COLO668 (cell line): ENCODE data around the gene QSOX1.

Experiments
- DNase-seq: peaks from one replicate; lab custom pipeline; 2025; ENCODE audit not compliant: unreplicated experiment; lab: John Stamatoyannopoulos, UW

The QSOX1 gene

DNA sequence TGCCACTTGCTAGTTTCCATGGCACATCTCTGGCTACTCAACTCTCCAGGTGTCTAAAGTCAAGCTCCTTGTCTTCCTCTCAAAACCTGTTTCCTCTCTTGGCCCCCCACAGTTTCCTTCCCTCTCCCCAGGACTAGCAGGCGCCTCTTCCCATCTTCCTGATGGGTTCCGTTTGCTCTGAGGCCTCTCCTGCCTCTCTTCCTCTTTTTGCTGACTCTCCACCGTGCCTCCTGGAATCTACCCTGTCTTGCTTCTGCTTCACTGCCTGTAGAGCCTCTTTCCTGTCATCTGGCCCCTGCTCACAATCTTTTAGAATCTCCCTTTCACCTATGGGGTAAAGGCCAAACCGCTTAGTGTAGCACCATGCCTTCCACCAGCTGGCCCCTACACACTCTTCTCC is 53.6 kb downstream of the QSOX1 start:
- no peak for DNase-seq

DNA sequence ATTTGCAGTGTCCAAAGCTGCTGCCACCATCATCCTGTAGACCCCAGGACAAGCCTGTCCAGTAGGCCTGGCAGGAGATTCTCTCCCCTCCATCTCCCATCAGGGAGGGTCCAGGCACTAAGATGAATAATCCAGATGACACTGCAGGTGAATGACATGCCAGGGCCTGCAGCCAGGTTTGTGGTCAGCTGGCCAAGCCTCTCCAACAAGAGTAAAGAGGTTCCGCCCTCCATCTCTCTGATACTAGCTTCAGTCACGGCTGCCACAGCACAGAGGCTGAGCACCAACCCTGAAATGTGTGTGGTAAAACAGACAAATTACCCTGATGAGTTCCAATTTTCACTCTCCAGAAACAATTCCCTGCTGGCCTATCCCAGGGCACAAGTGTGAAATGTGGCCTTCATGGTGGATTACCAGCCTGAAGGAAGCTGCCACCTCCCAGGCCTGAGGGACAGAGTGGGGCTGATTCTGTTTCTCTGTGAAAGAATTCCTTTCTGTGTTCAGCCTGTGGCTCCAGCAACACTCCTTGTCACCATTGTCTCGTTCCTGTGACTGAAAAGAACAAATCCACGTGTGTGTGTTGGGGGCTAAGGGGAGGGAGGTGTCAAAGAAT is 55.4 kb downstream of the QSOX1 start:
- no peak for DNase-seq

DNA sequence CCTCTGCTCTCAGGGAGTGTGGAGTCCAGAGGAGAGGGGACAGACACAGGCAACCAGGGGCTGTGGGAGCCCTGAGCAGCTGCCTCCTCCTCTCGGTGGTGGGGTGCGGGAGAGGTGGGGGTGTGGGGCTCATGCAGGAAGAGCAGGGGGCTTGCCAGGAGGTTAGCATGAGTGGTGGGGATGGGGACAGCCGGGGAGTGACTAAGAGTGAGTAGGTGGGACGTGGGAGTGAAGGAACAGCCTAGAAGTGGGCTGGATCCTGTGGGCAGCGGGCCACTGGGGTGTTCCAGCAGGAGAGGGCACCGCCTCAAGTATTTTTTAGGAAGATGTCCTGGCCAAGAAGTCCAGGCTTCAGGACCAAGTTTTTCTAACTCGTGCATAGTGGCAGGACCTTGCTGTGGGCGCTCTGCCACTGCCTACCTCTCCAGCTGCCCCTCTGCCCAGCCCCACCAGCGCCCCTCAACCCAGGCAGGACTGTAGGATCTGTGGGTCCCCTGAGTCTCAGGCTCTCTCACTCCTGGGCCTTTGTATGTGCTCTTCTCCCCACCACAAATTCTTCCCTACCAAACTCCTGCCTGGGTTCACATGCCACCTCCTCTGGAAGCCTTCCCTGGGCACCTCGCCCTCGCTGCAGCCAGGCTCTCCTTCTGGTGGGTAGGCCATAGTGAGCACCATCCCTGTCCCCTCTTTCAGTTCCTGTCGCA is 56.6 kb downstream of the QSOX1 start:
- no peak for DNase-seq

DNA sequence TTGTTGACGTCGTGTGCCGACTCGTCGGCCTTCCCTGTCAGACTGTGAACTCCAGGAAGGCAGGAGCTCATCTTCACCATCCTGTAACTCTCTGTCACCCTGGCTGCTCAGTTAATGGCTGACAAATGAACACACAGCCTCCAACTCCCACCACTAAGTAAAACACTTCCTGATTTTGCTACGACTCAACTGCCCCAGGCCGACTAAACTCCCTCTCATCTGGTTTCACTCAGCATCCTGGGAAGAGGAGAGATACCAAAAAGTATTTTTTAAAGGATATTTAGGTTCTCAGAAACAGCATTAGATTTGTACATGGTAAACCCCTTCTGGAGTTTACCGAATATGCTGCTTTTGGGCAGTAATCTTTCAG is 57.2 kb downstream of the QSOX1 start:
- no peak for DNase-seq

DNA sequence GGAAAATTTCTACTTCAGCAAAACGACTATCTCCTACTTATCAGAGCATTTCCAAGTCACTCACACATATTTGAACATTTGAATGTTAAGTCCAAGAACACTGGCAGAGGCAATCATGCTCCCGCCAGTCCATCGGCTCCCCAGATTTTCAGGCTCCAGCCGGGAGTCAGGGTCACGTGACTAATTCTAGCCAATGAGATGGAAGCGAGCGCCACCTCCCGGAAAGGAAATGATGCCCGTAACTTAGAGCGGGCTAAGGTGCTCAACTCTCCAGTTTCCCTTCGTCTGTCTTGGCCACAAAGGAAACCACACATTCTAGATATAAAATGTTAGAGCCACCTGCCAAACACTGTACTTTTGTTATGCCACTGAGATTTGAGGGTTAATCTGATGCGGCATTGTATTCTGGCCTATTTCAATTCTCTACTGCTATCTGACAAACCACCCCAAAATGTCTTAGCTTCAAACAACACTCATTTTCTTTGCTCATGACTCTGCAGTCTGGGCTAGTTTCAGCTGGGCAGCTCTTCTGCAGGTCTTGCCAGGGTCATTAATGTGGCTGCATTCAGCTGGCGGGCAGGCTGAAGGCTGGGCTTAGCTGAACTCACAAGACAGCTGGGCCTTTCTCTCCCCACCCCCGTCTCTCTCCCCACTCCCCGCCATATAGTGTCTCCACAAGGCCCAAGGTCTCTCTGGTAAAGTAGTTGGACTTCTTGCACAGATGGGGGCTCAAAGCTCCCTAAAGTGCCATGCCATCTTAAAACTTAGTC is 58.9 kb downstream of the QSOX1 start:
- DNase-seq, result no peak

DNA sequence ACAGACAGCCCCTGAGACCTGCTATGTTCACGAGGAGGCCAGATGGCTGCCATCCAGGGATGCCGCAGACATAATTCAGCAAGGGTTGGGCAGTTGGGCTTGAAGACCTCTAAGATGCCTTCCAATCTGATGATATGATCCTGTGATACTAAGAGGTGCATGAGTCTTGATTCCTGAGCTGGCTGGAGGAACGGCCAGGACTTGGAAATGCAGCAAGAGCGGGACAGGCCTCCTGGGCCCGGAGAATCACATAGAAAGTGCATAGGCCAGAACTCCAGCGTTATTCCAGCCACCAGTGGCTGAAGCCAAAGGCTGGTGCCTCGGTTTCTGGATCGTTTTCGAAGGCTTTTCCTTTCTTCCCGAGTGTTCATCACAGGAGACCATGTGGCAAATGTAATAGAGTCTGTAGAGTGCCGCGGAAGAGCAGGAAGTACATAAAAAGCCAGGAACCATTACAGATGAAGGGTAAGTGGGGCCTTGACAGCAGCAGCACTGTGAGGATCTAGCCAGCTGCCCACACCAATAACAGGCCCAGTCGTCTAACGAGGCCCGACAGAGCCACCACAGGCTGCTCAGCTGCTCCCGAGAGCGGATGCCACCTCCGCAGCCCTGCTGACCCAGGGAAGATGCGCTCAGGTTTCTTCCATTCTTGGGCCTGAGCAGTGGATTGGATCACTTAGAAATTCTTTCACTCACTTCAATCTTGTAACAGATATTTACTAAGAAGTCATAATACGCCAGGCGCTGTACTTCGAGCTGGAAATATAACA is 61.4 kb downstream of the QSOX1 start:
- no peak for DNase-seq

DNA sequence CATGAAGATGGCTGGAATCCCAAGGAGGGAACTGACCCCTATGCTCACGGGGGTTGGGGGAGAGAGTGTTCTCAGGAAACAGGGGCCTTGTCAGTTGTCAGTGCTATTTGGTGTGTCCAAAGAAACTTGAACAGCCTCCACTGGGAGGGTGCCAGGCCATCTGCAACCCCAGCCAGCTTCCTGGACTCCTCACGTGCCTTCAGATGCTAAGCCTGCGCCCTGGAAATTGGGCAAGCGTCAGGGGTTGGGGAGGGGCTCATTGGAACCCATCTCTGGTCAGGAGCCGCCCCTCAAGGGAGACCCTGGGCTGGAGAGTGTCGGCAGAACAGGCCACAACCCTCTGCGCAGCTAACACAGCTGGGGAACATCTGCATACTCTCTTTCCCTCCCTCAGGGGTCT is 62.3 kb downstream of the QSOX1 start:
- no peak for DNase-seq

DNA sequence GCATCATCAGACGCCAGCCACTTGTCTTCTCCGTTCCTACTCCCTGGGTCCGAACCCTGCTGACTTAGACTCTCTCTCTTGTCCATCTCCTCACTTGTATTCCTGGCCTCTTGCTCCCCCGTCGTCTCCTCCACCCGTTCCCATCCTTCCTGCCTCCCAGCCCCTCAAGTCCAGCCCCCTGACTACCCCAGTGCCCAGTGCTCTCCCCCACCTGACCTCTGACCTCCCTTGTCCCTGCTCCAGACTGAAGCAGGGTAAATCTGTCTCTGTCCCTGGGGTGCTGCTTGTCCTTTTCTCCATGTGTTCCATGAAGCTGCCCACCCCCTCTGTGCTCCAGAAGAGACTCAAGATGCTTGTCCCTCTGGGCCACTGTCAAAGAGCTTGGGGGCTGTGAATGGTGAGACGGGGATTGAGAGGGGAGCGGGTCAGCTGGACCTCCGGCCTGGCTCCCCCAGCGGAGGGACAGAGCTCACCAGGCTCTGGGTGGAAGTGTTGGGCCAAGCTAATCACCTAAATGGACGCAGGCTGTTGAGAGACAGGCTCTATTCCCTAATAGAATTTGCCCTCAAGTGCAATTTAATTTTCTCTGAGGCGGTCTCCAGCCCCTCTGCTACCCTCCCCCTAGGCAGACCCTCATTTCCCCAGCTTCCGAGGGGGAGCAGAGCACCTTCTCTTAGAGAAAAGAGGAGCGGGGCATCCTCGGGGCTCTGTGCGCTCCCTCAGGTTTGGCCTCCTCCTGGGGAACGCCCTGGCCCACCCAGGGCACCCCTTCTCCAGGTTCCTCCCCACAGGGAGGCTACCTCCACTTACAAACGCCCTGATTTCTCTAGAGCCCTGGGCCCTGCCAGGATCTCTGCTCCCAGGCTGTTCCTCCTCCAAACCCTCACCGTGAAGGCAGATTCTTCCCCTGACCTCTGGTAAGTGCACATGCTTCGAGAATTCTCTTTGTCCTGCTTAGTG is 64.4 kb downstream of the QSOX1 start:
- no peak for DNase-seq

DNA sequence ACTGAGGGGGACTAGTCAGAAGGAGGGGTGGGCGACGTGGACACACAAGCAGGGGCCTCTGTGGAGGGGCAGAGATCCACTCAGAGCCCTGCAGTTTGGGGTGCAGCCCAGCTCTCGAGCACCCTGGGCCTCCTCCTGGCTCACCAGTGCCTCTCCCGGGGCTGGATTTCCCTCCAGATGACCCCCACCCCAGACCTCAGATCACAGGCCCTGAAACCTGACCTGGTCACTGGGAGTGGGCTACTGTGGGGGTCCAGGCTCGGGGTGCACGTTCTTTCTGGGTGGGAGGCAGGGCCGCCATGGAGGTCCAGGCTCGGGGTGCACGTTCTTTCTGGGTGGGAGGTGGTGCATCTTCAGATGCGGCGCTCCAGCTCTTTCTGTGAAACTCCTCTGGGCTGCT is 65.1 kb downstream of the QSOX1 start:
- no peak for DNase-seq

DNA sequence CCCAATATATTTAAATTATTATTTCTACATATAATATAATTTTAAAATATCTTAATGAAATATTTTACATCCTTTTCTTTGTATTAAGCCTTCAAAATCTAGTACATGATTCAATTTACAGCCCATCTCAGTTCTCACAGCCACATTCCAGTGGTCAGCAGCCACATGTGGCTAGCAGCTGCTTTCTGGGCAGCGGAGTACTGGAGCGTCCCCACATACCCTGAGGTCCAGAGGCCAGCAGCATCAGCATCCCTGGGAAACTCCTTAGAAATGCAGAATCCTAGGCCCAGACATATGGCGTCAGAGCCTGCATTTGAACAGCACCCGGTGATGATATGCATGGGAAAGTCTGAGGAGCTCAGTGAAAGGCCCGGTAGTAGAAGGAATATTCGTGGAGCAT is 66.8 kb downstream of the QSOX1 start:
- DNase-seq, result no peak

DNA sequence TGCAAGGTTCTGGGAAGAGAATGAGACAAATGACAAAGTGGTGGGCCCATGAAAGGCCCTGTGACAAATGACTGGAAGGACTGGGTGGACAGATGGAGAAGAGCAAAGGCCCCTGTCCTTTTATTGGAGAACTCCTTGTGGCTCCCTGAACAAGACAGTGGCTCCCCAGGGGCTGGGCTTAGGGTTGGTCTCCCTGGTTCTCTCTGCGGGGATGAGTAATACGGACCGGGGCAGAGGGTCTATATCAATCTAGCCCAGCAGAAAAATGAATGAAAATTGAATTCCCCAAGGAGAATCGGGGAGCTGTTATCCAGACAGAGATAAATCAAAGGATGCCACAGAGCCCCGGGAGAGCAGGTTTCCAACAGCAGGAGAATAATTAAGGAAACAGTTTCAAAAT is 70.2 kb downstream of the QSOX1 start:
- DNase-seq, result no peak

DNA sequence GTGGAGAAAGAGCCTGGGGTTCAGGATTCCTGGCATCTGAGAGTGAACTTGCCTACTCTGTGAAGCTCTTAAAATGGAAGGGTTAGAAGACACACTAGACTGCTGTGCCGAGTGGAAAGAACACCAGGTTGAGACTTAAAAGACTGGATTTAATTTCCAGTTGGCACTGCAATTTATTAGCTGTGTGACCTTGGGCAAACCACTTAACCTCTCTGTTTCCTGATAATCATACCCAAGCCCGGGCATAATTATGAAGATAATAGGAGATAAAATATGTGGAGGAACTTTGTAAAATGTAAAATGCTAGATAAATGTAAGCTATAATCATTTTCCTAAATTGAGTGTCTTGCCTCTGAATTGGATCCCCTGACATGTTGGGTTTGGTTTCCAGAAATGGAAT is 70.7 kb downstream of the QSOX1 start:
- no peak for DNase-seq

DNA sequence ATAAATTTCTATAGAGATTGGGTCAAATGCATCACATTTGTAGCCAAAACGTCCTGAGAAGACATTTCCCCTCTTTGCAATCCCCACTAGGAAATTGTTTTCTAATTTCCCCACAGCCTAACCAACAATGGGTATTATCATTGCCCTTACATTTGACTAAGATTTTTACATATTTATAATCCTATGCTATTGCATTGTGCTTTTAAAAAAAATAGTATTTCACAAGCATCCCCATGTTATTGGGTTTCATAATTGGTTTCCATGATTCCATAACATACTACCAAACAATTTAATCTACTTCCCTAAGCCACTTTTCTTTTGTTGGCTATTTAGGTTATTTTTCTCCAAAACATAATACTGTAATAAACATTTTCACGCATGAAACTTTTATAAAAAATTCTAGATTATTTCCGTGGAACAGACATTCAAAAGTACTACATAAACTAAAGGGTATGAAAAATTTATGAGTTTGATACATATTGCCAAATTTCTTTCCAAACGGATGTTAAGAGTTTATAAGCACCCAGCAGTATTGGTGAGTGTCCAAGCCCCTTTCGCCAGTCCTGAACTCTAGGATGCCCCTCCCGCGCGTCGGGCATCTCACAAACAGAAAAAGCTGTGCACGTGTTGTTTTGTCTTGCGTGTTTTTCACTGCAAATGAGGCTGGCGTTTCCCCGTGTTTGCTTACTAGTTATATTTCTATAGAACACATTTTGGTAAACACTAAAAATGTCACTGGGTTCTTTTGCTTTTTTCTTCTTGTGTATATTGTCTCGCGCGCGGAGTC is 73.4 kb downstream of the QSOX1 start:
- no peak for DNase-seq

DNA sequence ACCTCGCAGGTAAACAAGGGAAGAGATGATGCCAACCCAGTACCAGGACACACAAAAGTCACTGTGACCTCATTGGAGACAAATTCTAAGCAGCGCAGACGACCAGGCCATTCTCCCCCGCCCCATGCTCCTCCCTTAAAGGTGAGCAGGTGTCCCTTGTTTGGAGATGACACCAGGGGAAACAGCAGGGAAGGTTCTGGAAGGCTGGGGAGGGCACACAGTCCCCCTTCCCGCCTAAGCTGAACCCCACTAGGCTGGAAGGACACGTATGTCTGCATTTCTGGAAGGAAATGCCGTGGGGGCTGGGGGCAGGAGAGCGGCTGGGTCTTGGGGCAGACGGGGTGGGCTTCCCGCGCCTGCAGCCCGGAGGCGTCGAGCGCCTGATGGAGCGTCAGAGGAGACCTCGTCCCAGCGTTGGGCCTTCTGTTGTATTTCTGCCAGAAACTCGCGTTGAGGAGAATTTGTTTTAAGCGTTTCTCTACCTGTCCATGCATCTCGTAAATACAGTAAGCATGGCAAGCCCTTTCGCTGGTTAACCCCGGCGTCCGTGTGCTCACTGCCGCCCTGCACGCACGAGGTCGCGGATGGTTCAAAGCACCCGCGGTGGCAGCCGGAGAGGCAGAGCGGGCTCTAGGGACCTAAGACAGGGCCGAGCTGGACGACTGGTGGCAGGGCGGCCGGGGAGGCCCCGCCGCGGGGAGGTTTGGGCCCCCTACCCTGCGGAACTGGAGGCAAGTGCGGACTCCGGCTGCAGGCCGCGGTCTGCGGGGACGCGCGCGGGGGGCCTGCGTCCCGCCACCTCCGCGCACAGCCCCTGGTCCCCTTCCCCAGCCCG is 74.2 kb downstream of the QSOX1 start:
- DNase-seq, result peak; percentile 56

DNA sequence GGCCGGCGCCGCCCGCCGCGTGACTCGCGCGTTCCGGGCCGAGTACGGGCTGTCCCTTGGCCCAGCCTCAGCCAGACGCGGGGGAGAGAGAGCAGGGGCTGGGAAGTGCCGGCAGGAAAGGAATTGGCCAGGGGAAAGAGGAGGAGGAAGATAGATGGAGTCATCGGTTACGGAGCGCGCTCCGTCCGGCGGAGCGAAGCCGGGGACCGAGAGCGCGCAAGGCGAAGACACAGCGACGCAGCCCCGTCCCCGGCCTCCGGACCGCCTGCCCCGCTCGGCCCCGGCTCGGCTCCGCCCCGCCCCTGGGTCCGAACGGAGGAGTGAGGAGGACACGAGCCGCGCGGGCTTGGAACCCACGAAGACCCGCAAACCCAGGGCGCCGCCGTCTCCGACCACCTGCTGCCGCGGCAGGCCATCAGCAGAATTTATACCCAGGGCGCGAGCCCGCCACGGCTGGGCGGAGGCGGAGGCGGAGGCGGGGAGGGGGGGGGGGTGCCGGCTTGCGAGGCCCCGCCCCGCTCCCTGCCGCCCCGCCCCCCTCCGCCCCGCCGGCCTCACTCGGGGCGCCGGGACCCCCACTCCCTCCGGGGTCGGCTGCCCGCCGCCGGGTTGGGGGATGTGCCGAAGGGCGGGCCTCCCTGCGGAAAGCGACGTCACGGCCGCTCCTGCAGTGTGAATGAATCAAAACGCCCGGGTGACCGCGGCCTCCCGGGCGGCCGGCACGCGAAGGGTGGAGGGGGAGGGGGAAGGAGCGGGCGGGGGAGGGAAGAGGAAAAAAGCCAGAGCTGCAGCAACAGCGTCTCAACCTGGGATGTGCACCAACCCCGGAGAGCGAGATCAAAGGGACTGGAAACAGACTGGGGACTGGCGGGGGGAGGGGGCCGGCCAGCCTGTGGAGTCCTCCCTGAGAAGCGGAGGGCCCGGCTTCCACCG is 75.1 kb downstream of the QSOX1 start, which contains the start of gene LHX4:
Gene LHX4 (plus strand): TSS at position 782 of the 933 bp plus-strand sequence. CDS start 266 bp downstream, outside the sequence.
- DNase-seq, result peak; percentile 66

DNA sequence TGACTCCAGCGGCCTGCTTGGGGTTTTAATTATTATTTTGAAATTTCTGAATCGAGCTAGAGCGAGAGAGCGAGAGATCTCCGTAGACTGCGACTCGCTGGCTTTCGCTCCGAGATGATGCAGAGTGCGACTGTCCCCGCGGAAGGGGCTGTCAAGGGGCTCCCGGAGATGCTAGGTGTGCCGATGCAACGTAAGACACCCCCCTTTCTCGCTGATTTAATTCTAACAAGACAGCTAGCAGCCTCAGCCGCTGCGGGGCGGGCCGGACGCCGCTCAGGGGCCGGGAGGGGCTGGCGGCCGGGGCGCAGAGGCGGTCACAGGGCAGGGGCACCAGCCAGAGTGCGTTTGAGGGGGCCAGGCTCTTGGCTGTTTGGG is 75.7 kb downstream of the QSOX1 start:
- no peak for DNase-seq

DNA sequence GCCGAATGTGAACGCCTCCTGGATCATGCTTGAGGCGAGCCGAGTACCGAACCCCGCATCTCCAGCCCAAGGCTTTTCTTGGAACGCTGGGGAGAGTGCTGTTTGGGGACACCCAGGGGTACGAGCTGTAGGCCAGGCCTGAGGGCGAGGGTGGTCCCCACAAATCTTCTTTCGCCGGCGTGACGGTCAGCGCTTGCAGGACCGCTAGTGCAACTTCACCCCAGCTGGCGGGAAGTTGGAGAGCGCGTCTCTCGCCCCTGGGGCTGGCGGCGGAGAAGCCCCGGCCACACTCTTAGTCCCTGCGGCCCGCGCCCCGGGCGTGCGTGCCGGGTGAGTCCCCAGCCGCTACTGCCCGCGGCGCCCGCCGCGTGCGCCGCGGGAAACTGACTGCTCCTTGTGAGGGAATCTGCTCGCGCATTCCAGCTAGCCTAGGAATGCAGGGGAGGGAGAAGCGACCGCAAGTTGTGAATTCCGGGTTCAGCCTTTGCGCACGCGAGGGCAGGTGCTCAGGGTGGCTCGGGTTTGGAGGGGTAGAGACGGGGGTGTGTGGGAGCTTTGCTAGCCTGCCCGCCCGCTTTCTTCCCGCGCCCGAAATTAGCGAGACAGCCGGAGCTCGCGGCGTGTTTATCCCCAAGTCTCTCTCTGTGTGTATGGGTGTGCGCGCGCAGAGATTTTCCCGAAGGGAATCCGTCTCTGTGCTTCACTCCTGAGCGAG is 76.3 kb downstream of the QSOX1 start:
- DNase-seq, result peak; percentile 67
